ENCODE measurements around the gene BCAN. TPM values are rescaled to one million over a fixed set of nuclear protein-coding genes. Genes with fewer than 3 reads are reported as not detected.

The BCAN gene
- total RNA-seq, 2 experiments from 2014 or later: not detected

DNA sequence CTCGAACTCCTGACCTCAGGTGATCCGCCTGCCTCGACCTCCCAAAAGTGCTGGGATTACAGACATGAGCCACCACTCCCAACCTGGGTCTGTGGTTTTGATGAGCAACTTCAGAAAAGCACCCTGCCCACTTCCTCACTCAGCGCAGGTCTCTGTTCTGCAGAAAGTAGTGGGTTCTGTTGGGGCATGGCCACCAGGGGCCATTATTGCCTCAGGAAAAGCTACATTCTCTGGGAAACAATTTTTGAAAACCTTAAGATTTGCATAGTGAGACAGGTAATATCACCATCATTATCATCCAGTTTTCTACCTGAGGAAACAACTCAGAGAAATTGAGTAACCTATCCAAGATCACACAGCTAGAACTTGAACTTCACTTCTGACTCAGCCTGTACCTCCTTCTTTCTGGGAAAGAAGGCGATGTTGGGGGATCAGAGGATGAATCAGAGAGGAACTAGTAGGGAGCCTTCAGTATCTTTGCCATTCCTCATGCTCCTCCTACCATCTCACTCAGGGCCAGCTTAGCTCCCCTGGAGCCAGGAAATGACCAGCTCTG is 42.4 kb downstream of the BCAN start:
- H3K36me3 Mint-ChIP-seq: no peaks in the 10 kb centered on the region
- H3K4me3 Mint-ChIP-seq: no peak overlapping the region

DNA sequence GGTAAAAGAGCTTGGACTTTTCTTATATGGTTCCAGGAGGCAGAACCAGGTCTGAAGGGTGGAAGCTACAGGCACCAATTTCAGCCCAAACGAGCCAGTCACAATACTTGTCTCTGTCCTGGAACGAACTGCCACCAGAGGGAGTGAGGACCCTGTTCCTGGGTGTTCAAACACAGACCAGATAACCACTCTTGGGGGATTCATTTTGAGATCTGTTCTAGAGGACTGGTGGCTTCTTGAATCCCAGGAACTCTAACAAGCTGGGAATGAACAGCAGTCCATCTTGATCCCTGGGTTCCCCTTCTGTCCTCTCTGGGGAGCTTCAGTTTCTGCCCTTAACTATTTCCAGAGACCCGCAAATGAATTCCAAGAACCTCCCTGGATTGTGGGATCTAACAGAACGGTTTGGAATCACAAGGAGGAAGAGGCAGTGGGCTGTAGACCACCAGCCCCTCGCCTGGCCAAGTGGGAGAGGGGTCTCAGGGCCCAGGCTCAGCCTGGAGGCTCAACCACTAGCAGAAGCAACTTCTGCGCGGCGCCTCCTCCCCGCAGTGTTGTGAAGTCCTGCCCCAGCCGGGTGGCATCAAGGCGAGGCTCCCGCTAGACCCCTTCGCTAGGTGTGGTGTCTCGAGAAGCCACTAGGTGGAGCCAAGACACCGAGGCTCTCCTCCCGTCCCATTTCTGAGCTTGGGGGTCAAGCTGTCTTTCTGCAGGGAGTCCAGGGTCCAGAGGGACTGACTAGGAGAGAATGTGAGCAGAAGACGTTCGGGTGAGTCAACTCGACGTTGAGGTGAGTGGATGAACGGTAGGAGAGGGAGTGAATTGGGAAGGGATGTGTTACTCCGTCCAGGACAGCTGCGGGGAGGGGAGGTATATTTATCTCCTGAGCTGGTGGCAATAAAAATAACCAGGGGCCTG is 47.4 kb downstream of the BCAN start:
- peak; percentile 77 for DNase-seq
- H3K27me3 Mint-ChIP-seq: peaks cover 66% of the 10 kb centered on the region
- H3K36me3 Mint-ChIP-seq: no peaks in the 10 kb centered on the region
- H3K4me3 Mint-ChIP-seq: no peak overlapping the region
- no peaks in the 10 kb centered on the region for H3K9me3 Mint-ChIP-seq
- peak overlapping the region; percentile 69 for H3K27ac Mint-ChIP-seq
- peaks cover 31% of the 10 kb centered on the region for H3K4me1 Mint-ChIP-seq

More for the DNA sequence above, 42.4 kb downstream of the BCAN start:
- Mint-ChIP-seq H3K27ac (no peak overlapping the region), H3K27me3 (peaks cover 41% of the 10 kb centered on the region), H3K4me1 (peaks cover 19% of the 10 kb centered on the region), H3K9me3 (no peaks in the 10 kb centered on the region)
- no peak for DNase-seq

DNA sequence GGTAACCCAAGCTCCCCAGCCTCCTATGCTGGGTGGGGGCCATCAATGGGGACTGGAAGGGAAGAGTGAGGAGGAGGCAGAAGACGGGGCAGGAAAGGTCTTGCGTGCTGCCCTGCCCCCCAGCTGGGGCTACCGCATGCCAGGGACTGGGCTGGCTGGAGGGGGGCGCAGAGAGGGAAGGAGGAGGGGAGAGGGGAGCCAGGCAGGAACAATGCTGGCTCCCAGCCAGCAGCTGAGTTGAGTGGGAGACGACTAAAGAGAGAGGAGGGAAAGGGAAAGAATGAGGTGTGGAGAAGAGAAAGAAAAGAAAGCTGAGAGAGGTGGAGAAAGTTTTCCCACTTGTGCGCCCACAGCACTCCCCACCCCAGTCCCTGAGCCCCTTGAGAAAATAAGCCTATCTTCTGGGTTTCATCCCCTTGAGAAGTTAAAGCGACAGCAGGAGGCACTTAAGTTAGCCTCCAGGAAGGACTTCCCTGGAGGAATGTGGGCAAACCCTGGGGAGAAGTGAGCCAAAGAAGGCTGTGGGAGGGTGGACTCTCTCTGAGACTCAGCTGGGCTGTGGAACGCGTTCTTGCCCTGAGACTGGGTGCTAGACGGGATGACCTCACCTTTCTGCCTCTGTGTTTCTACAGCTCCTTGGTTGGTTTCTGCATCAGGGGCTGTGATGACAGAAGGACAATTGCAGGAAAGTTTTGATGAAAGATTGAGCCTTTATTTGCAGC is 48.2 kb downstream of the BCAN start:
- Mint-ChIP-seq H3K27me3 (peaks cover 68% of the 10 kb centered on the region), H3K36me3 (no peaks in the 10 kb centered on the region), H3K4me1 (peaks cover 27% of the 10 kb centered on the region), H3K27ac (no peak overlapping the region), H3K4me3 (no peak overlapping the region), H3K9me3 (no peaks in the 10 kb centered on the region)
- no peak for DNase-seq

DNA sequence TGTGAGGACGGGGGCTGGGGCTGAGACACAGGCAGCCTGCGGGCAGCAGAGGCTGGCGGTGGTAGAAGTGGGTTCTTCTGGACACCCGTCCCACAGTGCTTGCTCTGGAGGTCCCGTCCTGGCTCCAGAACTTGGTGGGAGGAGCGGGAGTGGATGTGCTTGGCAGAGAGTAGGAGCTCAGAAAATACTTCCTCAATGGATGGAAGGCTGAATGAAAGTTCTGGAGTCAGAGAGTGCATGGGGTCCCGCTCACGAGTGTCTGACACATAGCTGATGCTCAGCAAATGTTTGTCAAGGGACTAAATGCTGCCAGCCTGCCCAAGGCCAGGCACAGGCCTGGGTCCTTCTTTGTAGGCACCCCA is 48.7 kb downstream of the BCAN start:
- H3K4me1 Mint-ChIP-seq: peaks cover 27% of the 10 kb centered on the region
- no peaks in the 10 kb centered on the region for H3K36me3 Mint-ChIP-seq
- no peaks in the 10 kb centered on the region for H3K9me3 Mint-ChIP-seq
- H3K27ac Mint-ChIP-seq: no peak overlapping the region
- H3K4me3 Mint-ChIP-seq: no peak overlapping the region
- H3K27me3 Mint-ChIP-seq: peaks cover 66% of the 10 kb centered on the region
- no peak for DNase-seq

DNA sequence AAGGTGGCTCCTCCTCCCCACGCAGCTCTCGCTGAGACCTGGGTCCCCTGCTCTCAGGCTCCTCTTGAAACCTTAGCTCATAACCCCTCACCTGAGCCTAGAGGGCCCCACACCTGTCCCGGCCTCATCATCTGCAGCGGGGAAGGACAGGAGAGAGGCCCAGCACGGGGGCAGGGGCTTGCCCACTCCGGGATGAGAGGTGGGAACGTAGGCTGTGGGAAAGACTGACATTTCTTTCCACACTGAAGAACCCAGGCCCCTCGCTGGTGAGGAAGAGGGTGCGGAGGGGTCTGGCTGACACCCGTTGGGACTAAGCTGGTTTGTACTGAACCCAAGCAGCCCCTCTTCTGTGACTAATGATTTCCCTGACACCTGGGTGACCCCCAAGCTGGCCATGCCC is 49.3 kb downstream of the BCAN start:
- no peak for DNase-seq
- Mint-ChIP-seq H3K9me3 (no peaks in the 10 kb centered on the region), H3K4me3 (no peak overlapping the region), H3K27me3 (peaks cover 67% of the 10 kb centered on the region), H3K27ac (no peak overlapping the region), H3K36me3 (no peaks in the 10 kb centered on the region), H3K4me1 (peaks cover 27% of the 10 kb centered on the region)

DNA sequence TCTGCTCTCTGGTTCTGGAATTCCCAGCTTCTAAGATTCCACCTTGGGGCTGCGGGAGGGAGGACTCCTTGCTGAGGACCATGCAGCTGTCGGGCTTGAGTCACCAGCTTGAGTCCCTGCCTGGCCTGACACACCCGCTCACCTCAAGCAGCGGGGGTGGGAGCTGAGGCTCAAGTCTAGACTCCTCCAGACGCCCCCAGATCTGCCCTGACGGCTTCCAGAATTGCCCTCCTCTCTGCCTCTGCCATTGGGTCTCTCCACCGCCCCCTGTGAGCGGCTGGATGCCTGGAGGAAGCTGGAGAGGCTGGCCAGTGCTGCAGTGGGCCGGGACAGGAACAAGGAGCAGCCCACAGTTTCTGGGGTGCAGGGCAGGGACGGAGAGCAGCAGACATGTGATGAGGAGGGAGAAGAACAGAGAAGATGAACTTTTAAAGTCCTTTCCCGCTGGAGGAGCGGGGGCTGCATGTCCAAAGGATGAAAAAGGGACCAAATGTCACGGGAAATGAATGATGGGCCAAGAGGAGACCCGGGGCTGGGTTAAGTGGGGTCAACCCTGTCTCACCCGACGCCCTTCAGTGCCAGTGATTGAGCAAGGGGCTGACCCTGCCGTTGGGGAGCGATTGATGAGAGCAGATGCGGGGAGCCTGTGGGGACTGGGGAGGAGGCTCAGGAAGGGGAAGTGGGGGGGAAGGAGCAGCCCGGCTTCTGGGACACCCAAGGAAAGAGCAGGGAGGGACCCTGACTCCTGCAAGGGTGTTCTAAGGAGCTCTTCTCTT is 49.9 kb downstream of the BCAN start:
- H3K27ac Mint-ChIP-seq: no peak overlapping the region
- H3K4me3 Mint-ChIP-seq: no peak overlapping the region
- DNase-seq: no peak
- H3K36me3 Mint-ChIP-seq: no peaks in the 10 kb centered on the region
- peaks cover 27% of the 10 kb centered on the region for H3K4me1 Mint-ChIP-seq
- no peaks in the 10 kb centered on the region for H3K9me3 Mint-ChIP-seq
- H3K27me3 Mint-ChIP-seq: peaks cover 73% of the 10 kb centered on the region

DNA sequence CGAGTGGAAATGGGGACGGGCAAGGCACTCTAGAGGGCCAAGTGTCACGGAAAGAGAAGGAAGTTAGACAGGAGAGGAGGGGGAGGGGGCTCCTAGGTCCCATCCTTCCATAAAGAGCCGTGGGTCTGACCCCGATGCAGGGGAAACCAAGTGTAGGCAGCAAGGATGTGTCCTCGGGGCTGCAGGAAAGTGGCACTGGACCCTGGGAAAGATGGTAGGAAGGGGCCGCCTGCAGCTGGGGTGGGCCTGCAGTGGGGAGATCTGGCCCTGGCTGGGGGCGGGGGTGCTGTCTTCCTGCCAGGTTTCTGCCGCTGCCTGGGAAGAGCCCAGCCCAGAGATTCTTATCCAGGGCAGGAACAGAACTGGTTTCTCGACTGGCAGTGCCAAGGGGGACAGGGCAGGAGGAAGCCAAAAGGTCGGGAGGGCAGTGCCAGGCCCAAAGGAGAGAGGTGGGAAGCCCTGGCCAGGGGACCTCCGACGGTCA is 50.6 kb downstream of the BCAN start:
- DNase-seq: no peak
- Mint-ChIP-seq H3K4me3 (no peak overlapping the region), H3K27me3 (peaks cover 79% of the 10 kb centered on the region), H3K4me1 (peaks cover 27% of the 10 kb centered on the region), H3K36me3 (no peaks in the 10 kb centered on the region), H3K9me3 (no peaks in the 10 kb centered on the region), H3K27ac (no peak overlapping the region)

DNA sequence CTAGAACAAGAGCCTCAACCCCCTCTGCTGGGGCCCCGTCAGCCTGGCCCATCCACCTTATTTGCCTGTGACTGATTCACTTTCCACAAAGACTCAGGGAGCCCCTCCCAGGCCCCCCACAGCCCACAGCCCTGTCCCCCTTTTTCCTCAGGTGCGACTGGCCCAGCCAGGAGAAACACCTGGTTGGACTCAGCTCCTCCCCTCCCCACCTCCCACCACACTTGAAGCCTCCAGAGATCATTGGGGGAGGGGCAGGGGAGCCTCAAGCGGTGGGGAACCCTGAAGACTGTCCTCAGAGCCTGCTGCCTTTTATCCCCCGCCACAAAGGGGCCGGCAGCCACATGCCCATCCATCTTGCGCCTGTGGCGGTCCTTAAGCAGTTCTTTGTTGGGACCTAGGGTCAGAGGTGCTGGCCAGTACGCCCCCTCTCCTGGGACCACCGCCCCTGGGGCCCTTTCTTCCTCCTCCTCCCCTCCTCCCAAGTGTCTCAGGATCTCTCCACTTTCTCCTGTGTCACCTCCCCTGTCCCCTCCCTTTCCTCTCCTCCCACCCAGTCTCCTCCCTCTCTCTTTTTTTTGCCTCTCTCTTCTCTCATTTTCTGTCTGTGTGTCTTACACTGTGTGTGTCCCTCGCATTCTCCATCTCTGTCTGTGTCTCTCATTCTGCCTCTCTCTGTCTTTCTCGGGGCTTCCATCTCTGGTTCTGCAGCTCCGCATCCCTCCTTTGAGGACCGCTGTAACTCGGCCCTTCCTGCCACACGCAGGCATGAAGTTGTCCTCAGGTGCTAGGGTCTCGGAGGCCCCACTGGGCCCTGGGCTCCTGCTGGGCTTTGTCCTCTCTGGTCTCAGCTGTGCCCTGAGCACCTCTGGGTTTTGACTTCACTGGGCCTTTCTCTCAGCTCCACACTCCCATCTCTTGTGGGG is 51.3 kb downstream of the BCAN start:
- DNase-seq: no peak

DNA sequence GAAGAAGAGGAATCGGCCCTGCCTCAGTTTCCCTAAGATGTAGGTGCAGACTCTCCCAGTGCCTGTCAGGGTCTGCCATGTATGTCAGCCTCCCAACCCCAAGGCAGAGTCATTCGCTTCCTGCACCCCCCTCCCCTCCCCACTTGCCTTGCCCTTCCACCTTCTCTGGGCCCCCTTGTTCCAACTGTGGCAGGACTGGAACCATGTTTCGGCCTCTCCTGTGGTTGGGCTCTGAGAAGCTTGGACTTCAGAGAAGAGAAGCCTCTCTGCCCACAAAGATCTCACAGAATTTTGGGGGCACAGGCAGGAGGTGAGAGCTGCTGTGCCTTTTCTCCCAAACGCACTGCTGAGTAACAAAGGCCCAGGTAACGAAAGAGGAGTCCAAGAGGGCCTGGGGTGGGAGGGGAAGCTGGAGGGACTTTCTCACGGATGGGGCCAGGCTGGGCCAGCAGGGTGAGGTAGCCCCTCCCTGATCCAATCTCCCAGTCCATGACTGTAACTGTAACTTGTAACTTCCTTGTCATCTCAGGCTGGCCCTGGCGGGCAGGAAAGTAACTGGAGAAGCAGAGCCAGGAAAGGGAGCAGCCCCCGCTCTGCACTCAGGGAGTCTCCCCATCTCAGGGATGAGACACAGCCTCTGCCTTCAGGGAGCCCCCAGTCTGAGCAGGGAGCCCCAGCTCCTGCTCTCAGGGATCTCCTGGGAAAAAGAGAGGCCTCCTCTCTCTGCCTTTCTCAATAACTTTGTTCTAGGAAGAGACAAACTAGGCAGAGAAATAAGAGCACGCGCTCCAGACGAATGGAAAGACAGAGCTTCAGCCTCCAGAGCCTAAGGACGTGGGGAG is 52.2 kb downstream of the BCAN start:
- Mint-ChIP-seq H3K27me3 (peaks cover 78% of the 10 kb centered on the region), H3K27ac (no peak overlapping the region), H3K9me3 (no peaks in the 10 kb centered on the region), H3K36me3 (no peaks in the 10 kb centered on the region), H3K4me1 (peaks cover 25% of the 10 kb centered on the region), H3K4me3 (no peak overlapping the region)
- DNase-seq: no peak

More for the DNA sequence above, 51.3 kb downstream of the BCAN start:
- Mint-ChIP-seq H3K9me3 (no peaks in the 10 kb centered on the region), H3K4me1 (peaks cover 27% of the 10 kb centered on the region), H3K27me3 (peaks cover 81% of the 10 kb centered on the region), H3K4me3 (no peak overlapping the region), H3K36me3 (no peaks in the 10 kb centered on the region), H3K27ac (no peak overlapping the region)

DNA sequence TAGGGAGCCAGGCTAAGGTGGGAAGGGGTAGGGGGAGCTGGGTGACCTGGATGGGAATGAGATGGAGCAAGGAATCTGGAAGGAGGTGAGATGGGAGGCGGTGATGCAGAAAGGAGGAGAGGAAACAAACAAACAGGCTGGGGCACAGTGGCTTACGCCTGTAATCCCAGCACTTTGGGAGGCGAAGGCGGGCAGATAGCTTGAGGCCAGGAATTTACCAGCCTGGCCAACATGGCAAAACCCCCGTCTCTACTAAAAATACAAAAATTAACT is 52.7 kb downstream of the BCAN start:
- no peaks in the 10 kb centered on the region for H3K36me3 Mint-ChIP-seq
- no peaks in the 10 kb centered on the region for H3K9me3 Mint-ChIP-seq
- H3K4me1 Mint-ChIP-seq: peaks cover 19% of the 10 kb centered on the region
- no peak overlapping the region for H3K27ac Mint-ChIP-seq
- DNase-seq: no peak
- peaks cover 75% of the 10 kb centered on the region for H3K27me3 Mint-ChIP-seq
- H3K4me3 Mint-ChIP-seq: no peak overlapping the region

DNA sequence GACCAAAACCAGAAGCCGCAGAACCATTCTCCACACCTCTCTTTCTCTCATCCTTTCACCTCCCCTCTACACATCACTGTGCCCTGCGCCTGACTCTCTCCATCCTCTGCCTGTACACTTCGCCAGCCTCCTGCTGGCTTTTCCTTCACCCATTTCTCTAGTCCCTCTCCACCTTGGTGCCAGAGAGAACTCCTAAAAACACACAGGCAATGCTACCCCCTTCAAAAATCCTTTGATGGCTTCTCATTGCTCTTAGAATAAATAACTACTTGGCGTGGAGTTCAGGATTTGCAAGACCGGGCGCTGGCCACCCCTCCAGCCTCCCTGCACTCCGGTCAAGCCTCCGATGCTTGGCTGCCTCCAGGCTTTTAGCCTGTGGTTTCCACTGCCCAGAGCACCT is 54.8 kb downstream of the BCAN start:
- no peak overlapping the region for H3K27ac Mint-ChIP-seq
- H3K4me3 Mint-ChIP-seq: no peak overlapping the region
- H3K4me1 Mint-ChIP-seq: peaks cover 21% of the 10 kb centered on the region
- no peak for DNase-seq
- H3K36me3 Mint-ChIP-seq: no peaks in the 10 kb centered on the region
- H3K9me3 Mint-ChIP-seq: no peaks in the 10 kb centered on the region
- H3K27me3 Mint-ChIP-seq: peaks cover 61% of the 10 kb centered on the region

DNA sequence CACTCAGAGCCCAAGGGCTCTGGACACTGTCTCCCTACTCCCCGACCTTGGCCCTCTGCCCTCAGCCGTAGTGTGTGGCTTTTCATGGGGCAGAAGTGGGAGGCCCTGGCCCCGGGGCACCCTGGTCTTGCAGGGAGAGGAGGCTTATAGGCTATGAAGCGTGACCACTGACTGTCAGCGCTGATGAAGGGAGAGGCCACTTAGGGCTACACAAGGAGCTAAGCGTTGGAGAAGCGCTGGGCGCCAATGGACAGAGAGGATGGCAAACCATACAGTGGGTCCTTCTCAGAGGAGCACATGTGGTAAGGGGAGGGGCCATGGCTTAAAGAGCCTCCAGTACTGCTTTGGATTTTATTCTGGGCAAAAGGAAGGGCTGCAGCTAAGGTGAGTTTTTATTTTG is 55.6 kb downstream of the BCAN start:
- H3K4me1 Mint-ChIP-seq: peaks cover 14% of the 10 kb centered on the region
- no peaks in the 10 kb centered on the region for H3K9me3 Mint-ChIP-seq
- DNase-seq: no peak
- H3K36me3 Mint-ChIP-seq: no peaks in the 10 kb centered on the region
- H3K4me3 Mint-ChIP-seq: no peak overlapping the region
- H3K27ac Mint-ChIP-seq: no peak overlapping the region
- H3K27me3 Mint-ChIP-seq: peaks cover 56% of the 10 kb centered on the region

DNA sequence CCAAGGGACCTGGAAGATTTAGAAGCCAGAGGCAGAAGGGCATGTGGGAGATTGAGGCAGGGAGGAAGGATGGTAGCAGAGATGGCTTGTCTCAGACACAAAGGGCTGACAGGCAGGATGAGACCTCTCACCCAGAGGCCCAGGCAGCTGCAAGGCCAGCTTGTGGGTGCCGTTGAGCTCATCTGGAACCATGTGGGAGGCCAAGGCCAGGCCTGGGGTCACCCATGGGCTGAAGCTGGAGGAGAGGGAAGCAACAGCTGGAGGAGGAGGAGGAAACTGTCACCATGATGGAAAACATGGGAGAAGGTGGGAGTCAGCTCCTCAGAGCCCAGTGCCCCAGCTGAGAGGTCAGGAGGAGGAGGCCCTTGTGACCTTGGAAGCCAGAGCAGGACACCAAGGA is 57.1 kb downstream of the BCAN start:
- Mint-ChIP-seq H3K4me1 (peaks cover 3% of the 10 kb centered on the region), H3K36me3 (no peaks in the 10 kb centered on the region), H3K27ac (no peak overlapping the region), H3K27me3 (peaks cover 52% of the 10 kb centered on the region), H3K9me3 (no peaks in the 10 kb centered on the region), H3K4me3 (no peak overlapping the region)
- no peak for DNase-seq

All from activated naive CD8-positive, alpha-beta T cell treated with anti-CD3 and anti-CD28 coated beads for 36 hours (primary cell).